Endothelial cell (in vitro differentiated cells): ENCODE results near the gene CIAO3. TPM values are rescaled to one million over a fixed set of nuclear protein-coding genes. Genes with fewer than 3 reads are reported as not detected.

Experiments
- DNase-seq: peaks from one replicate; pipeline ENCODE4 v3.0.0; 2021; ENCODE audit warnings: low spot score
- H3K27ac Mint-ChIP-seq: one replicate; pipeline ENCODE4 v1.8.0; 2021; ENCODE audit warnings: mixed read lengths, inconsistent platforms; ENCODE audit not compliant: unreplicated experiment
- H3K27me3 Mint-ChIP-seq: one replicate; pipeline ENCODE4 v1.8.0; 2021; ENCODE audit warnings: mild to moderate bottlenecking, moderate library complexity, mixed read lengths, inconsistent platforms; ENCODE audit not compliant: unreplicated experiment
- H3K36me3 Mint-ChIP-seq: one replicate; pipeline ENCODE4 v1.8.0; 2021; ENCODE audit warnings: mild to moderate bottlenecking, low read depth, mixed read lengths, inconsistent platforms; ENCODE audit not compliant: unreplicated experiment
- H3K4me1 Mint-ChIP-seq: one replicate; pipeline ENCODE4 v1.8.0; 2021; ENCODE audit warnings: mild to moderate bottlenecking, mixed read lengths, inconsistent platforms; ENCODE audit not compliant: unreplicated experiment
- H3K4me3 Mint-ChIP-seq: one replicate; pipeline ENCODE4 v1.8.0; 2021; ENCODE audit warnings: mild to moderate bottlenecking, mixed read lengths, inconsistent platforms; ENCODE audit not compliant: unreplicated experiment
- H3K9me3 Mint-ChIP-seq: one replicate; pipeline ENCODE4 v1.8.0; 2021; ENCODE audit warnings: mixed read lengths, inconsistent platforms; ENCODE audit not compliant: unreplicated experiment
- CTCF ChIP-seq: fragments of 200-600 bp; sonication (generic); IDR thresholded peaks from one replicate; pipeline ENCODE4 v1.5.0; 2021; ENCODE audit warnings: antibody characterized with exemption; ENCODE audit not compliant: unreplicated experiment
- total RNA-seq: library from RNA; stranded (reverse); fragmentation: NEBNext Ultra II Directional; extraction: Animal tissue kit (Norgen Biotek cat#: 25700); gene quantifications from one replicate; pipeline ENCODE4 v1.2.1, GENCODE V29; 2021; ENCODE audit not compliant: unreplicated experiment

The CIAO3 gene
- total RNA-seq, 1 donor from 2014 or later, result 51.0 TPM

DNA sequence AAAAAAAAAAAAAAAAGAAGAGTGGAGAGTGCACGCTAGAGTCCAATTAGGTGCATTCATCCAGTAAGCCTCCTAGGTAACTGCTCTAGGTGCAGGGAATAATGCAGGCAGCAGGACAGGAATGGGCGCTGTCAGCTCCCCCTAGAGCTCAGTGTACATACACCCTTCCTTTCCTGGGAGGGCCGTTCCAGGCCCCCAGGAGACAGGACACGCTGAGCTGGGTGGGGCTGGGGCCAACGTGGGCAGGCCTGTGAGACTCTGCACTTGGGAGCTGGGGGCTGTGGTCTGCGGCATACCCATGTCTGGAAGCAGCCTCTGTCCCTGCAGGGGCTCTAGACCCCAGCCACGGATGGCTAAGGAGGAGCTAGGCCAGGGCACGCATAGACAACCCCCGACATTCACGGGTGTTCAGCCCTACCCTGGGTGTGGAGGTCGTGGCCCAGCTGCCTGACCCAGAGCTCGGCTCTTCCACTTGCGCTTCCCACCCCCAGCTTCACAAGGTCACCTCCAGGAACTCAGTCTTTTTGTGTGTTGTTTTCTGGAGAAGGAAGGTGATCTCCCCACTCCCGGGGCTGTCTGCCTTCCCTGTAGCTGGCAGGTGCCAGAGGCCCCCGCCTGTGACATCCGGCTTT, 20.9 kb downstream of the CIAO3 start:
- Mint-ChIP-seq H3K4me1 (no peaks in the 10 kb centered on the region), H3K27me3 (peaks cover 18% of the 10 kb centered on the region), H3K9me3 (no peaks in the 10 kb centered on the region), H3K27ac (no peak overlapping the region), H3K36me3 (no peaks in the 10 kb centered on the region), H3K4me3 (peak overlapping the region; percentile 67)
- TF ChIP-seq CTCF, result no peak
- DNase-seq, result no peak

- Mint-ChIP-seq H3K4me3 (peak overlapping the region; percentile 51), H3K9me3 (no peaks in the 10 kb centered on the region), H3K27ac (no peak overlapping the region), H3K4me1 (no peaks in the 10 kb centered on the region), H3K36me3 (no peaks in the 10 kb centered on the region), H3K27me3 (peaks cover 20% of the 10 kb centered on the region)
- no peak for DNase-seq
- no peak for TF ChIP-seq CTCF
Measured at GRCh38 chr16:718922-719321, 21.9 kb downstream of the CIAO3 start.

- Mint-ChIP-seq H3K4me3 (no peak overlapping the region), H3K27ac (no peak overlapping the region), H3K27me3 (peaks cover 22% of the 10 kb centered on the region), H3K36me3 (no peaks in the 10 kb centered on the region), H3K9me3 (no peaks in the 10 kb centered on the region), H3K4me1 (no peaks in the 10 kb centered on the region)
- TF ChIP-seq CTCF, result no peak
- DNase-seq, result no peak
Measured at GRCh38 chr16:718389-718788, 22.4 kb downstream of the CIAO3 start.

DNA sequence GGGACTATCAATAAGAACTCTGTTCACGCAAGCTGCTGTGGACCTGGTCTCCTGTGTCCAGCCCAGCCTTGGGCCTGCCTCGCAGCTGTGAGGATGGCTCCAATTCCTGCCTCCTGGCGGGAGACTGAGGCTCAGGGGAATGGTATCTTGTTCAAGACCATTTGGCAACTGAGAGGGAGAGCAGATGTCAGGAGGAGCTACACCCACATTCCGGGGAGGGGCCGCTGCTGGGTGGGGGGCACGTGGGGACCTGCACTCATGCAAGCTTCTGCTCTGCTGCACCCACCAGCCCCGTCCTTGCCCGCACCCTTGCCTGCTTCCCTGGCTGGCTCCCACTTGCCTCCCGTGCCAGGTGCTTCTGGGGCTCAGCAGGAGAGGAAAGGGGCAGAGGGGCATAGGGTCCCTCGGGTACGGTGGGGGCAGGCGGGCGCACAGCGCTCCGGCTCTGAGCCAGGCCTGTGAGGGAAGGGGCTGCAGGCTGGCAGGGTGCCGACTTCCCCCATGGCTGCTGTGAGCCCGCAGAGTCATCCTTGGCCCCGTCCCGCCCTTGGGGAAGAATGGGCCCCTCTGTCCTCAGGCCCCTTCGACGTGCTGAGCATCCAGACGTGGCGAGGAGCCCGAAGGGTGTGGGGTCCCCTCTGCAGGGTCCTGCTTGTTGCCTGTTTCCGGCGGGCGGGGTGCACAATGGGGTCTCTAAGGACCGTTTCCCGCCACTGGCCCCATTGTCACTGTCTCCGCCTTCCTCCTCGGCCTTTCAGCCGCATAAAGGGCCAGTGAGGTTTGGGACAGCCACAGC, 23.1 kb downstream of the CIAO3 start:
- Mint-ChIP-seq H3K27ac (no peak overlapping the region), H3K4me3 (no peak overlapping the region), H3K9me3 (no peaks in the 10 kb centered on the region), H3K4me1 (no peaks in the 10 kb centered on the region), H3K27me3 (peaks cover 23% of the 10 kb centered on the region), H3K36me3 (no peaks in the 10 kb centered on the region)
- TF ChIP-seq CTCF, result no peak
- no peak for DNase-seq

- H3K4me3 Mint-ChIP-seq, result peak overlapping the region; percentile 31
- H3K27ac Mint-ChIP-seq, result no peak overlapping the region
- no peak for TF ChIP-seq CTCF
- H3K27me3 Mint-ChIP-seq, result peaks cover 22% of the 10 kb centered on the region
- no peak for DNase-seq
- H3K36me3 Mint-ChIP-seq, result no peaks in the 10 kb centered on the region
- H3K4me1 Mint-ChIP-seq, result no peaks in the 10 kb centered on the region
- no peaks in the 10 kb centered on the region for H3K9me3 Mint-ChIP-seq
Measured at GRCh38 chr16:716768-717325, 23.9 kb downstream of the CIAO3 start.
